ENCODE measurements around the gene SERPINF2.

DNA sequence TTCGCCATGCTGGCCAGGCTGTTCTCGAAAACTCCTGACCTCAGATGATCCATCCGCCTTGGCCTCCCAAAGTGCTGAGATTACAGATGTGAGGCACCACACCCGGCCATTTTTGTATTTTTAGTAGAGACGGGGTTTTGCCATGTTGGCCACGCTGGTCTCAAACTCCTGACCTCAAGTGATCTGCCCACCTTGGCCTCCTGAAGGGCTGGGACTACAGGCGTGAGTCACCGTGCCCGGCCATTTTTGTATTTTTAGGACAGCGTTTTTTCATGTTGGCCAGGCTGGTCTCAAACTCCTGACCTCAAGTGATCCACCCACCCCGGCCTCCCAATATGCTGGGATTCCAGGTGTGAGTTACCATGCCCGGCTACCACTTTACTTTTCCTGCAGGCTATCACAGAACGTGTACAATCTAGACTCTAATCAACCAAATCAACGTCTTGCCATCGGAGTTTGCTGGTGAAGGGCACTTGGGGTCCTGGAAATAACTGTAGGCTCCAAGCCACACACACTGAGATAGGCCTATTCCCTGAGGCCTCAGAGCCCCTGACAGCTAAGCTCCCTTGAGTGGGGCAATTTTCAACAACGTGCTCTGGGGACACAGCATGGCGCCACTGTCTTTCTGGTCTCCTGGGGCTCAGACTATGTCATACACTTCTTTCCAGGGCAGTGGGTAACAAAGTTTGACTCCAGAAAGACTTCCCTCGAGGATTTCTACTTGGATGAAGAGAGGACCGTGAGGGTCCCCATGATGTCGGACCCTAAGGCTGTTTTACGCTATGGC lies 31.9 kb downstream of the SERPINF2 start:
- TF ChIP-seq, protein P1, sequence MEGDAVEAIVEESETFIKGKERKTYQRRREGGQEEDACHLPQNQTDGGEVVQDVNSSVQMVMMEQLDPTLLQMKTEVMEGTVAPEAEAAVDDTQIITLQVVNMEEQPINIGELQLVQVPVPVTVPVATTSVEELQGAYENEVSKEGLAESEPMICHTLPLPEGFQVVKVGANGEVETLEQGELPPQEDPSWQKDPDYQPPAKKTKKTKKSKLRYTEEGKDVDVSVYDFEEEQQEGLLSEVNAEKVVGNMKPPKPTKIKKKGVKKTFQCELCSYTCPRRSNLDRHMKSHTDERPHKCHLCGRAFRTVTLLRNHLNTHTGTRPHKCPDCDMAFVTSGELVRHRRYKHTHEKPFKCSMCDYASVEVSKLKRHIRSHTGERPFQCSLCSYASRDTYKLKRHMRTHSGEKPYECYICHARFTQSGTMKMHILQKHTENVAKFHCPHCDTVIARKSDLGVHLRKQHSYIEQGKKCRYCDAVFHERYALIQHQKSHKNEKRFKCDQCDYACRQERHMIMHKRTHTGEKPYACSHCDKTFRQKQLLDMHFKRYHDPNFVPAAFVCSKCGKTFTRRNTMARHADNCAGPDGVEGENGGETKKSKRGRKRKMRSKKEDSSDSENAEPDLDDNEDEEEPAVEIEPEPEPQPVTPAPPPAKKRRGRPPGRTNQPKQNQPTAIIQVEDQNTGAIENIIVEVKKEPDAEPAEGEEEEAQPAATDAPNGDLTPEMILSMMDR (IDR thresholded peaks at IDR 0.05; ENCODE audit: insufficient read depth, low read length, poor library complexity, severe bottlenecking) = no peak
- TF ChIP-seq EZH2phosphoT487 (conservative IDR thresholded peaks at IDR 0.05; ENCODE audit: low read length) = no peak

All from SU-DHL-6 (cell line).